ENCODE data around the gene SLC16A10.
"Not testable (repeated sequence)": the region's sequence is repeated elsewhere in the genome, so short reads cannot be mapped to it uniquely, and the experiment has no call there.

The SLC16A10 gene

GRCh38 chr6:111087106-111087835 lies at the start of gene SLC16A10:
SLC16A10 (plus strand) TSS chr6:111087503; CDS start chr6:111087753, 250 bp downstream.
- DNase-seq = peak in 42 of 56 donors; percentile 3 to 65 (median 25)

GRCh38 chr6:111038534-111039252 lies 48.6 kb upstream of the SLC16A10 start:
- no peak for DNase-seq

GRCh38 chr6:111041917-111042316 lies 45.4 kb upstream of the SLC16A10 start:
- DNase-seq = no peak

GRCh38 chr6:111047244-111047643 lies 40.1 kb upstream of the SLC16A10 start:
- no peak for DNase-seq

GRCh38 chr6:111050261-111051023 lies 36.9 kb upstream of the SLC16A10 start:
- no peak for DNase-seq

- no peak for DNase-seq
Observed at GRCh38 chr6:111052171-111052570, 35.1 kb upstream of the SLC16A10 start.

- peak in 1 of 56 donors; percentile 3 for DNase-seq
Observed at GRCh38 chr6:111057074-111057752, 30.1 kb upstream of the SLC16A10 start.

GRCh38 chr6:111061508-111061907 lies 25.8 kb upstream of the SLC16A10 start:
- DNase-seq = no peak

- DNase-seq = not testable (repeated sequence)
Observed at GRCh38 chr6:111061985-111062384, 25.3 kb upstream of the SLC16A10 start.

- DNase-seq = not testable (repeated sequence)
Observed at GRCh38 chr6:111062860-111063259, 24.4 kb upstream of the SLC16A10 start.

GRCh38 chr6:111068109-111068865 lies 19.0 kb upstream of the SLC16A10 start:
- DNase-seq = no peak

- DNase-seq = peak in 1 of 56 donors; percentile 2
Observed at GRCh38 chr6:111068866-111069234, 18.5 kb upstream of the SLC16A10 start.

GRCh38 chr6:111069382-111070104 lies 17.8 kb upstream of the SLC16A10 start:
- DNase-seq = no peak

GRCh38 chr6:111070105-111071005 lies 16.9 kb upstream of the SLC16A10 start:
- DNase-seq = no peak

- no peak for DNase-seq
Observed at GRCh38 chr6:111072801-111073360, 14.4 kb upstream of the SLC16A10 start.

GRCh38 chr6:111074311-111074710 lies 13.0 kb upstream of the SLC16A10 start:
- DNase-seq = no peak

GRCh38 chr6:111076024-111076695 lies 11.1 kb upstream of the SLC16A10 start:
- no peak for DNase-seq

- no peak for DNase-seq
Observed at GRCh38 chr6:111080698-111081097, 6.6 kb upstream of the SLC16A10 start.
